Bronchial epithelial cell (primary cell): Measurements from ENCODE around the gene CPNE5. TPM values are rescaled to one million over a fixed set of nuclear protein-coding genes. Genes with fewer than 3 reads are reported as not detected.

Source experiments
- DNase-seq: peaks from one replicate; pipeline ENCODE4 v3.0.0-alpha.2; 2010; ENCODE audit warnings: low read depth
- FAIRE-seq: peaks from 2 replicates; lab custom pipeline; 2011; peaks lifted over from hg19 to GRCh38; lab: Jason Lieb, UNC
- H3K27me3 ChIP-seq: 2 replicates; pipeline ENCODE4 v1.5.1; 2011; ENCODE audit warnings: low read length; ENCODE audit not compliant: control insufficient read depth, insufficient read depth
- H3K36me3 ChIP-seq: 2 replicates; pipeline ENCODE4 v1.5.1; 2011; ENCODE audit warnings: low read length; ENCODE audit not compliant: control insufficient read depth, insufficient read depth
- H3K4me3 ChIP-seq: 2 replicates; pipeline ENCODE4 v1.5.1; 2011; ENCODE audit warnings: mild to moderate bottlenecking, low read depth, low read length, control low read depth
- CTCF ChIP-seq: IDR thresholded peaks from 2 replicates; pipeline ENCODE4 v1.5.1; 2011; ENCODE audit warnings: mild to moderate bottlenecking, moderate library complexity, low read length, control low read depth, inconsistent platforms; ENCODE audit not compliant: insufficient read depth, severe bottlenecking
- total RNA-seq: library from RNA; depleted of rRNA; stranded (reverse); fragments of >200 nt; gene quantifications from 2 replicates; pipeline ENCODE4 v1.2.1, GENCODE V29; 2014

CPNE5 gene
- total RNA-seq, 1 donor from 2014 or later: not detected

GRCh38 chr6:36765594-36766398 is 73.4 kb downstream of the CPNE5 start:
- no peaks in the 10 kb centered on the region for H3K36me3 ChIP-seq
- FAIRE-seq: no peak
- no peaks in the 10 kb centered on the region for H3K27me3 ChIP-seq

GRCh38 chr6:36765190-36765589 is 74.1 kb downstream of the CPNE5 start:
- FAIRE-seq (no peak), DNase-seq (no peak)
- Histone ChIP-seq H3K27me3 (no peaks in the 10 kb centered on the region), H3K4me3 (no peak overlapping the region), H3K36me3 (no peaks in the 10 kb centered on the region)
- TF ChIP-seq CTCF: no peak

More at GRCh38 chr6:36765594-36766398, 73.4 kb downstream of the CPNE5 start:
- no peak overlapping the region for H3K4me3 ChIP-seq
- peak; percentile 95 for TF ChIP-seq CTCF
- DNase-seq: peak; percentile 66

GRCh38 chr6:36762123-36762522 is 77.1 kb downstream of the CPNE5 start:
- Histone ChIP-seq H3K36me3 (no peaks in the 10 kb centered on the region), H3K27me3 (no peaks in the 10 kb centered on the region), H3K4me3 (no peak overlapping the region)
- FAIRE-seq (no peak), DNase-seq (no peak)
- no peak for TF ChIP-seq CTCF

GRCh38 chr6:36760685-36761435 is 78.4 kb downstream of the CPNE5 start:
- no peak overlapping the region for H3K4me3 ChIP-seq
- DNase-seq: no peak
- no peak for TF ChIP-seq CTCF
- no peaks in the 10 kb centered on the region for H3K27me3 ChIP-seq
- no peaks in the 10 kb centered on the region for H3K36me3 ChIP-seq
- FAIRE-seq: no peak

GRCh38 chr6:36759148-36759759 is 80.0 kb downstream of the CPNE5 start:
- no peak for FAIRE-seq

More at GRCh38 chr6:36759148-36759759, 80.0 kb downstream of the CPNE5 start:
- peak; percentile 55 for DNase-seq
- Histone ChIP-seq H3K4me3 (no peak overlapping the region), H3K27me3 (no peaks in the 10 kb centered on the region), H3K36me3 (no peaks in the 10 kb centered on the region)
- TF ChIP-seq CTCF: peak; percentile 94
